Measurements from ENCODE around the gene BAHCC1.
A peak's percentile ranks its signal among the peaks of the same experiment; 100 is the strongest.
"Not testable (repeated sequence)": the region's sequence is repeated elsewhere in the genome, so short reads cannot be mapped to it uniquely, and the experiment has no call there.

The BAHCC1 gene

DNA sequence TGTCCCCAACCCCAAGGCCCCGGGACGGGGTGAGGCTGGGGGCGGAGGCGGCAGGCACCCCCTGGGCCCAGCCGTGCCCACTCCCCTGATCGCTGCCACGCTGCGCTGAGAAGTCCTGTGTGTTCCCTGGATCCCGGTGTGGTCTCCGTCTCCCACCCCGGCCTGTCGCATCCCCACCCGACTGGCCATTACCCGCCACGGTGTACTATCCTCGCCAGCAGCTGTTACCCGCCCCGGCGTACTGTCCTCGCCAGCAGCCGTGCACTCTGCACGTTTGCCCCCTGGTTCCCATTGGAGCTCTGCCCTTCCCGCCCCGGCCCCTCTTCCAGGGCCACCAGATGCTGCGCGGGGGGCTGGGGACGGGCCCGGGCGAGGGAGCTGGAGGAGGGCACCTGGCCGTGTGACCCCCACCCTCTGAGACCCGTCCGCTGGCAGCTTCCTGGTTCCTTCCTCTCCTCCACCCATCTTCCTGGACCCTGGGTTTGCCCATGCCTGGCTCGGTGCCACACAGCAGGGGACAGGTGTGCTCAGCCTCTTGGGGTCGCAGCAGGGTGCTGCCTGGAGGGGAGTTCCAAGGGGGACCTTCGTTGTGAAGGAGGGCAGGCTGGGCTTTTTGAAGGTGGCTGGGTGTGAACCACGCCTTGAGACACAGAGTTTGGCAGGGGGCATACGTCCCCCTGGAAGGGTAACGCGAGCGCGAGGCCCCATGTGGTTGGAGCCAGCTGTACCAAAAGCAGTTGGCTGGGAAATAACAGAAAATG, 19.7 kb downstream of the BAHCC1 start:
- FAIRE-seq, result no peak

DNA sequence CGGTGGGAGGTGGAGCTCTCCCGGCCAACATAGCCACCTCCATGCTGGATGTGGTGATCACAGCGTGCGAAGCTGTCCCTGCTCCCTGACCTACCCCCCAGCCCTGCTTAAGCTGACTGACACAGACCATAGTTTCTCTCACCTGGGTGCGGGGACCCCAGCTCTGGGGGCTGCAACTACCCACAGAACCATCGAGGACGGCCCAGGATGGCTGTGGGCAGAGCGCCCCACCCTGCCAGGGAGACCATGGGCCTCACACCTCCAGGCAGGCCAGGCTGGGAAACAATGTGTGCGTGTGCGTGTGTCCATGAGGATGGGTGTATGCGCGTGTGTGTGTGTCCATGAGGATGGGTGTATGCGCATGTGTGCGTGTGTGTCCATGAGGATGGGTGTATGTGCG, 20.4 kb downstream of the BAHCC1 start:
- FAIRE-seq, result no peak

- FAIRE-seq, result no peak
These were observed 21.4 kb downstream of the BAHCC1 start for GRCh38 chr17:81416612-81417011.

DNA sequence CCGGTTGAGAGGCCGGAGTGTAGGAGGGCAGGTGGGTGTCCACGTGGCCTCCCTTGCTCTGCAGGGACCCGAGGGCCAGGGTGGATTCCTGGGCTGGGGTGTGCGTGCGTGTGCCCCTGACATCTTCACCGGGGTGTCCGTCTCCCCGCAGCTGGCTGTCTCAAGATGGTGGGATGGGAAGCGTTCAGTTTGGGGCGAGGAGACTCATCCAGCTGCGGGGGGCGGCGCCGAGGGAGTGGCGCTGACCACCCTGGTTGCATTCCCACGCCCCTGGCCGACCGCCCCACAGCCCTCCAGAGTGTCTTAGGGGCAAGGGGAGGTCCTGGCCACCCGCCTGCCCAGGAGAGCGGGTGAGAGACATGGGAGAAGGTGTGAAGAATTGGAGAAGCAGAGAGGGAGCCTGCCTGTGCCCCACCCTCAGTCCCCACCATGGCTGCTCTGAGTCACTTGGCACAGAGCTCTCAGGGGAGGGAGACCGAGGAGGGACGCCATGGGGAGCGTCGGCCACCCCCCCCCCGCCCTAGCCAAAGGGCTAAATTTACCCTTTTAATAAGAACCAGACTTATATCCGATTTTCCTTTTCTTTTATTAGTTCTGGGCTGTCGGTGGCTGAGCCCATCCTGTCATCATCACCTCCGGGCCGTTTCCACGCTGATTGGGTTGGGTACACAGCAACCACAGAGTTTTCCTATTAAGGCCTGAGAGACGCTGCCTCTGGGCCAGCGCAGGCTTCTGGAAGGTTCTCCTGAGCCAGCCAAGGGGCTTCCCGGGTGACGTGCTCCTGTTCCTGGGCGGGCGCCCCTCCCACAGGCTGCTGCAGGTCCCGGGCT, 22.0 kb downstream of the BAHCC1 start:
- FAIRE-seq, result peak; percentile 47

DNA sequence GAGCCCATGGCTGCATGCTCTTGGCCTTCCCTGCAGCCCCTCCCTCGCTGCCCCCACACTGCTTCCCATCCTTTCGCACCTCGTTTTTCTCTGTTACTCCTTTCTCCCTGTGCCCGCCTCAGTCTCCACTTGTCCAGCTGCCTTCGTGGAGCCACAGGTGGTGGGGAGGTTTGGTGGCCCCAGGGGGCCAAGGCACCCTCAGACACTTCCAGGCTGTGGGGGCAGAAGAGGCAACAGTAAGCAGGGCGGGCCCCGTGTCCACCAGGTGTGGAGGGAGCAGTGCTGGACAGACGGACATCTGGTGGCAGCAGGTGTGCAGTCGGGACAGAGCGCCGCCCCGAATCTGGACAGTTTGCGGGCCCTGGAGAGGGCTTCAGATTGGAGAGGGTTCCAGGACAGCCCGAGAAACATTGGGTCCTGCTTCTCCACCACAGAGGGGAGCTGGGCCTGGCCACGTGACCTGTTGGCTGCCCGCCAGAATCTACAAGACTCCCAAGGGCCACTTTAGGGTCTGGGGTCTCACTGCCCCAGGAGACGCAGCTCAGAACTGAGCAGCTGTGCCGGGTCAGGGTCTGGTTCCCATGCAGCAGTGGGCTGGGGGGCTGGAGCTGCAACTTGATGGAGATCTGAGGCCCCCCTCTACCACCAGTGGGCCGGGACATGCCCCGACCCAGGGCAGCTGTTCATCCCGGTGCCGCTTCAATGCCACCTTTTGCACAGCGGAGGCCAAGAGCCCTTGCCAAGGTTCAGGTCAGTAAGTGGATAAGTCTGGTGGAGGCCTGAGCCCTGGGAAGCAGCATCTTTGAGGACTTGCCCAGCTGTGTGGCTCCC, 22.8 kb downstream of the BAHCC1 start:
- no peak for FAIRE-seq

DNA sequence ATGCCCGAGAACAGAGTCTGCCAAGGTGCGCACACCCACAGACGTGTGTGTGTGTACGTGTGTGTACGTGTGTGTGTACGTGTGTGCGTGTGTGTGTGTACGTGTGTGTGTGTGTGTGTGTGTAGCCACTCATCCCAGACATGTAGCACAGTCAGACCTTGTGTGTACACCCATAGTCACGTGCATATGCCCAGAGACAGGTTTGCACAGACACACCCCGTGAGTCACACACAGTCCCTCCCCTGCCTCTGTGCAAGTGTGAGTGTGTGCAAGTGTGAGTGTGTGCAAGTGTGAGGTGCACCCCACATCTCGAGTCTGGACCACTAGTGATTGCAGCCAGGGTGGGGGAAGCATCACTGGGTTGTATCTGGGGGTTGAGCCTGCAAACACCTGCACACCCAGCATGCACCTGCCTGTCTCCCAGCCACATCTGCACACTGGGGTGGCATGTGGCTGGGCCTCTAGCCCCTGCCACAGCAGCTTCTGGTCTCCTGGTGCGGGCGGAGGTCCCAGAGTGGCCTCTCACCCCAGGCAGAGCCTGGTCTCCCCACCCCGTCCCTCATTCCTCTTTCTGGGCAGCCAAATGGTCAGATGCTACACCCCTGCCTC, 23.6 kb downstream of the BAHCC1 start:
- no peak for FAIRE-seq

DNA sequence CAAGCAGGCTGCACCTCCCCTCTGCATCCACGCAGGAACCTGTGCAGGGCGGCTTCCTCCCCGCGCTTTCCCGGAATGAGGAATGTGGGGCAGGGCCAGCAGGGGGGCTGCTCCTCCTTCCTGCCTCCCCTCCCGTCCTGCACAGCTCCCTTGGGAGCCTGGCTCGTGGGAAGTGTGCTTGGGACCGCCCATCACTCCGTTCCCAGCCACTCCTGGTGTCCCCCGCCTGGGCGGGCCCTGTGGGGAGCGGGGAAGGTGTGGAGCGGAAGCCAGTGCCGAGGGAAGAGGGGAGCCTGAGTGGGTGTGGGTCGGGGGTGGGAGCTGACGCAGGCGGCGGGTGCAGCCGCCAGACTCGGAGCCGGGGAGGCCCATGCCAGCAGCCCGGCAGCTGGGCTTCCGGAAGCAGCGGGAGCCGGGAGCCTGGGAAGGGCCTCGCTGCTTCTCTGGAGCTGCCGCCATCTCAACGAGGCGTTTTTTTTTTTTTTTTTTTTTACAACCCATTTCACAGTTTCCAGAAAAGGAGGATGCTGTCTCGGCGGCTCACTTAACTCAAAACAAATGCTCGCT, 24.1 kb downstream of the BAHCC1 start:
- no peak for FAIRE-seq

- FAIRE-seq, result no peak
These were observed 24.9 kb downstream of the BAHCC1 start for GRCh38 chr17:81419886-81420768.

DNA sequence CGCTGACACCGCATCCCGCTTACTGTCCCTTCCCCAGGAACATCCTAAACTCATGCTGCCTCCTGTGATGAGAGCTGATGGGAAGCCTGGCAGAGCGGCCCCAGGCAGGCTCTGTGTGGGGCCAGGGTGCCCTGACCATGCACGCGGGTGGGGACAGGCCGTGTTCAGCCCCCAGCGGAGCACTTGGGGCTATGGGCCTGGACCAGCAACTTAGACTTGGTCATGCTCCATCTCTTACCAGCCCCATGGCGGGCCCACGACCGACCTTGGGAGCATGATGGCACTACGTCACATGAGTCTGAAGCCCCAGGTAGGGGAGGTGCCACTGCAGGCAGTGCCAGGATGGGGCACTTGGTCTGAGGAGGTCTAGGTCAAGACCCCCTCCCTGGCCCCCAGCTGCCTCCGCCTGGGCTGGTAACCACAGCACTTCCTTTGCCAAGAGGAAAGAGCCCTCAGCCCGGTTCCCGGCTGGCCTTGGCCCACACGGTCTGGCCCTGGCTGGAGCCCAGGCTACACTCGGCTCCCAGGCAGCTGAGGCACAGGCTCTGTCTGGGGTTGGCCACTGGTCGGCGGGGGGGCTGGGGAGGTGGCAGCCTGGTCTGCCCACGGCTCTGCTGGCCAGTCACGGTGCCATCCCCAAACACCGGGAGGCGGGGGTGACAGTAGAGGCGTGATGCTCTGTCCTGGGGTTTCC, 25.7 kb downstream of the BAHCC1 start:
- FAIRE-seq, result no peak

DNA sequence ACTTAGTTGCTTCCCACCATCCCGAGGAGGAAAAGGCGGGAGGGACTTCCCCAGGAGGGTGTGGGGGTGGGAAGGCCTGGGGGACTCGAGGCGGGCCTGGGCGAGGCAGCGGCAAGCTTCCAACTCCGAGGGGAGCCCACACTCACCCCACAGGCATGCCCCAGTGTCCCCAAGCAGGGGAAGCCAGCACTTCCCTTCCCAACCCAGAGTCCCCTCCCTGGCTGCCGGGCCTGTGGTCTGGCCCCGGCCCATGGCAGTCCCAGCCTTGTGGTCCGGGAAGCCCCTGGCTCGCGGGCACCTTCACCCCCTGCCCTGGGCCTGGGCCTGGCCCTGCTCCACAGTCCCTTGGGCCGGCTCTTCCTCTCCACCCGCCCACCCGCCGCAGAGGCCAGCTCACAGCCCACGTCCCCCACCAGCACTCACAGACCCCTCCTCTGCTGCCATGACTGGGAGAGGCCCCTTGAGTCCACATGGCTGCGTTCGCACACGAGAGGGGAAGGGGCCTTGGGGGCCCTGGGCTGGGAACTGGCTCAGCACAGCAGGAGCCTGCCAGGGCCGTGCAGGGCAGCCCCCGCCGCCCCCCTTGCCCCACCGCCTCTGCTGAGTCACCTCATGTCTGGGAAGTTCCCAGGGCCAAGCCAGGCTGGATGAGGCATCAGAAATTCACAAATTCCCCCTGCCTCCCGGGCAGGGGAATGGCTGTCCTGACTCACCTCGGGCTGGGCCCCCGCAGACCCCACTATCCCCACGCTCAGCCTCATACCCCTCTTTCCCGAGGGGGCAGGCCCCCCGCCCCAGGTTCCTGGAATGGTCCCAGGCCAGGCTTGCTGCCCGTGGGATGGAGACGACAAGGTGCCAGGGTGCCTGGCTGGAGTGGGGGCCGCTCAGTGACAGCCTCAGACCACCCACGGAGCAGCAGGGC, 27.8 kb downstream of the BAHCC1 start:
- FAIRE-seq, result no peak

GRCh38 chr17:81423698-81424071, 28.4 kb downstream of the BAHCC1 start:
- no peak for FAIRE-seq

GRCh38 chr17:81424151-81425017, 29.1 kb downstream of the BAHCC1 start:
- FAIRE-seq, result no peak

- FAIRE-seq, result not testable (repeated sequence)
These were observed 29.8 kb downstream of the BAHCC1 start for GRCh38 chr17:81425041-81425440.

DNA sequence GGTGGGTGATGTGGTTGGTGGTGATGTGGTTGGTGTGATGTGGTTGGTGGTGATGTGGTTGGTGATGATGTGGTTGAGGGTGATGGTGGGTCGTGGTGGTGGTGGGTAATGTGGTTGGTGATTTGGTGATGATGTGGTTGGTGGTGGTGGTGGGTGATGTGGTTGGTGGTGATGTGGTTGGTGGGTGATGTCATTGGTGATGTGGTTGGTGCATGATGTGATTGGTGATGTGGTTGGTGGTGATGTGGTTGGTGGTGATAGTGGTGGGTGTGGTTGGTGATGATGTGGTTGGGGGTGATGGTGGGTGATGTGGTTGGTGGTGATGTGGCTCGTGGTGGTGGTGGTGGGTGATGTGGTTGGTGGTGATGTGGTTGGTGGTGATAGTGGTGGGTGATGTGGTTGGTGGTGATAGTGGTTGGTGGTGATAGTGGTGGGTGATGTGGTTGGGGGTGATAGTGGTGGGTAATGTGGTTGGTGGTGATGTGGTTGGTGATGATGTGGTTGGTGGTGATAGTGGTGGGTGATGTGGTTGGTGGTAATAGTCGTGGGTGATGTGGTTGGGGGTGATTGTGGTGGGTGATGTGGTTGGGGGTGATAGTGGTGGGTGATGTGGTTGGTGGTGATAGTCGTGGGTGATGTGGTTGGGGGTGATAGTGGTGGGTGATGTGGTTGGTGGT, 30.6 kb downstream of the BAHCC1 start:
- FAIRE-seq, result not testable (repeated sequence)

GRCh38 chr17:81426393-81427172, 31.3 kb downstream of the BAHCC1 start:
- no peak for FAIRE-seq

DNA sequence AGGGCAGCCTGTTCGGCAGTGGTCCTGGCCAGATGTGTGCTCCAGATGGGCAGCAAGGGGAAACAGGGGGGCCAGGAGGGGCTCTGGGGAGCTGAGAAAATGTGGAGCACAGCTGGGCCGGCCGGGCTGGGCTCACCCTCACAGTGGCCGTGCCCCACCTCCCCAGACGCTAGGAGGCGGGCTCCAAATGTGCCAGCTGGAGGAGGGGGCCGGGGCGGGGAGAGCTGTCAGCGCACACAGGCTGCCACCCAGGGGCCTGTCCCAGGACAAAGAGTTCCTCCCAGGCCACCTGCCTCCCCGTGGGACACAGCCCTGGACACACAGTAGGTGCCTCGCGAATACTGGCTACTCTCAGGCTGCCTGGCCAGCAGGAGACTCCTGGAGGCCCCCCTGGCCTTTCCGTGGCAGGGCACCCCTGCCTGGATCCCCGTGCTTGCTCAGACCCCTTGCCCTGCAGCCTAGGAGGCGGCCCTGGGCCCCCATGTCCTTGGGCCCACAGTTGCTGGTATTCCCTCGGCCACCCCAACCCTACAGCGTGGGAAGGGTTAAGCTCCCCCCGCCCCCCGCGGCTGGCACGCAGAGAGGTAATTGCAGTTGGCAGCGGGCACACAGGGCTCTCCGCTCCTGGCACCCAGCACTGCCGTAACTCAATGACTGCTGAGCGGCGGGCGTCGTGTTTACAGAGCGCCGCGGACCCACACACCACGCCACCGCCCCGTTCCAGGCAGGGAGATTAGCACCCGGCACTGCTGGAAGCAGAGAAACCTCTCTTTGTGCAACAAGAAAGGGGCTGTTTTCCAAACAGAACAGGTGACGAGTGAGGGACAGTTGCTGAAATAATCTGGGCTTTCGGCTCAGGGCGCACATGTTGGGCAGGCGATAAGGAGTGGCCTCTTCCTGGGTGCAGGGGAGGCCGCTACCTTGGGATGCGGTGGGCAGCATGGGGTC, 32.2 kb downstream of the BAHCC1 start:
- no peak for FAIRE-seq

Data from islet of Langerhans (tissue), 1 donor.